SK-N-MC (cell line): ENCODE measurements around the gene CHMP6.

Experiments used
- EZH2 ChIP-seq: fragments of 200-600 bp; sonication (generic); IDR thresholded peaks from one replicate; pipeline ENCODE4 v1.6.1; 2017; ENCODE audit warnings: antibody characterized with exemption
- POLR2AphosphoS5 ChIP-seq: IDR thresholded peaks from 2 replicates; pipeline ENCODE4 v1.6.1; 2012; ENCODE audit warnings: mild to moderate bottlenecking, low read depth, low read length, borderline replicate concordance

GRCh38 chr17:81034779-81035520 is 43.3 kb downstream of the CHMP6 start, which contains the start of gene BAIAP2:
- TF ChIP-seq POLR2AphosphoS5 (peak; percentile 98), EZH2 (no peak)
